Activated CD4-positive, alpha-beta T cell treated with anti-CD3 and anti-CD28 coated beads, Interleukin-2, amount 50 U/mL, for 4 hours (primary cell): Measurements from ENCODE around the gene KRT2.

Experiments used
- DNase-seq, 2 experiments: peaks; one replicate each; pipeline ENCODE4 v3.0.0-alpha.2; 2020

The KRT2 gene

GRCh38 chr12:52613384-52614030, 38.5 kb downstream of the KRT2 start:
- no peak for DNase-seq

- no peak for DNase-seq
Measured at GRCh38 chr12:52612431-52613383, 39.3 kb downstream of the KRT2 start.

GRCh38 chr12:52611080-52611468, 40.9 kb downstream of the KRT2 start:
- DNase-seq: no peak

GRCh38 chr12:52608826-52609630, 43.0 kb downstream of the KRT2 start:
- DNase-seq: no peak

GRCh38 chr12:52608161-52608560, 43.9 kb downstream of the KRT2 start:
- DNase-seq: no peak

- no peak for DNase-seq
Measured at GRCh38 chr12:52607314-52607713, 44.7 kb downstream of the KRT2 start.

- no peak for DNase-seq
Measured at GRCh38 chr12:52606581-52607218, 45.3 kb downstream of the KRT2 start.

- DNase-seq: no peak
Measured at GRCh38 chr12:52606096-52606495, 45.9 kb downstream of the KRT2 start.

- DNase-seq: no peak
Measured at GRCh38 chr12:52605542-52605941, 46.5 kb downstream of the KRT2 start.

GRCh38 chr12:52604859-52605258, 47.2 kb downstream of the KRT2 start:
- DNase-seq: no peak

GRCh38 chr12:52603314-52603713, 48.7 kb downstream of the KRT2 start:
- DNase-seq: peak; percentile 28 to 42

GRCh38 chr12:52602552-52602951, 49.5 kb downstream of the KRT2 start:
- no peak for DNase-seq

- no peak for DNase-seq
Measured at GRCh38 chr12:52601671-52602070, 50.3 kb downstream of the KRT2 start.

- DNase-seq: no peak
Measured at GRCh38 chr12:52600941-52601481, 51.0 kb downstream of the KRT2 start, which contains the start of gene KRT72. TSS of gene KRT72 (minus strand) at chr12:52601463. CDS start at chr12:52601452, 11 bp downstream.

- DNase-seq: no peak
Measured at GRCh38 chr12:52600475-52600874, 51.5 kb downstream of the KRT2 start.

GRCh38 chr12:52600071-52600470, 51.9 kb downstream of the KRT2 start:
- no peak for DNase-seq

GRCh38 chr12:52598966-52599365, 53.0 kb downstream of the KRT2 start:
- DNase-seq: no peak
